ENCODE results near the gene NVL. TPM values are rescaled to one million over a fixed set of nuclear protein-coding genes. Genes with fewer than 3 reads are reported as not detected.
A peak's percentile ranks its signal among the peaks of the same experiment; 100 is the strongest.

The NVL gene
- total RNA-seq, 1 experiment from 2014 or later, result 33.4 TPM

GRCh38 chr1:224205438-224205840 lies 124.5 kb downstream of the NVL start (continued):
- TF ChIP-seq, protein P1, sequence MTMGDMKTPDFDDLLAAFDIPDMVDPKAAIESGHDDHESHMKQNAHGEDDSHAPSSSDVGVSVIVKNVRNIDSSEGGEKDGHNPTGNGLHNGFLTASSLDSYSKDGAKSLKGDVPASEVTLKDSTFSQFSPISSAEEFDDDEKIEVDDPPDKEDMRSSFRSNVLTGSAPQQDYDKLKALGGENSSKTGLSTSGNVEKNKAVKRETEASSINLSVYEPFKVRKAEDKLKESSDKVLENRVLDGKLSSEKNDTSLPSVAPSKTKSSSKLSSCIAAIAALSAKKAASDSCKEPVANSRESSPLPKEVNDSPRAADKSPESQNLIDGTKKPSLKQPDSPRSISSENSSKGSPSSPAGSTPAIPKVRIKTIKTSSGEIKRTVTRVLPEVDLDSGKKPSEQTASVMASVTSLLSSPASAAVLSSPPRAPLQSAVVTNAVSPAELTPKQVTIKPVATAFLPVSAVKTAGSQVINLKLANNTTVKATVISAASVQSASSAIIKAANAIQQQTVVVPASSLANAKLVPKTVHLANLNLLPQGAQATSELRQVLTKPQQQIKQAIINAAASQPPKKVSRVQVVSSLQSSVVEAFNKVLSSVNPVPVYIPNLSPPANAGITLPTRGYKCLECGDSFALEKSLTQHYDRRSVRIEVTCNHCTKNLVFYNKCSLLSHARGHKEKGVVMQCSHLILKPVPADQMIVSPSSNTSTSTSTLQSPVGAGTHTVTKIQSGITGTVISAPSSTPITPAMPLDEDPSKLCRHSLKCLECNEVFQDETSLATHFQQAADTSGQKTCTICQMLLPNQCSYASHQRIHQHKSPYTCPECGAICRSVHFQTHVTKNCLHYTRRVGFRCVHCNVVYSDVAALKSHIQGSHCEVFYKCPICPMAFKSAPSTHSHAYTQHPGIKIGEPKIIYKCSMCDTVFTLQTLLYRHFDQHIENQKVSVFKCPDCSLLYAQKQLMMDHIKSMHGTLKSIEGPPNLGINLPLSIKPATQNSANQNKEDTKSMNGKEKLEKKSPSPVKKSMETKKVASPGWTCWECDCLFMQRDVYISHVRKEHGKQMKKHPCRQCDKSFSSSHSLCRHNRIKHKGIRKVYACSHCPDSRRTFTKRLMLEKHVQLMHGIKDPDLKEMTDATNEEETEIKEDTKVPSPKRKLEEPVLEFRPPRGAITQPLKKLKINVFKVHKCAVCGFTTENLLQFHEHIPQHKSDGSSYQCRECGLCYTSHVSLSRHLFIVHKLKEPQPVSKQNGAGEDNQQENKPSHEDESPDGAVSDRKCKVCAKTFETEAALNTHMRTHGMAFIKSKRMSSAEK (CRISPR knock-in tag; IDR thresholded peaks at IDR 0.05; ENCODE audit: borderline replicate concordance), result no peak
- TF ChIP-seq CDX4 (CRISPR knock-in tag; IDR thresholded peaks at IDR 0.05; ENCODE audit: borderline replicate concordance) (no peak), IRF2 (CRISPR knock-in tag; IDR thresholded peaks at IDR 0.05; ENCODE audit: borderline replicate concordance, low read depth) (no peak), KAT7 (CRISPR knock-in tag; IDR thresholded peaks at IDR 0.05; ENCODE audit: borderline replicate concordance) (no peak), NFYB (CRISPR knock-in tag; conservative IDR thresholded peaks at IDR 0.05; ENCODE audit: low read depth) (no peak), HMGXB4 (CRISPR knock-in tag; IDR thresholded peaks at IDR 0.05) (no peak), PRRX2 (CRISPR knock-in tag; IDR thresholded peaks at IDR 0.05) (no peak), CREM (CRISPR knock-in tag; IDR thresholded peaks at IDR 0.05) (no peak), CBFB (CRISPR knock-in tag; IDR thresholded peaks at IDR 0.05; ENCODE audit: low read depth) (no peak), ATF3 (CRISPR knock-in tag; conservative IDR thresholded peaks at IDR 0.05) (no peak)

GRCh38 chr1:224203243-224204016 lies 126.5 kb downstream of the NVL start:
- no peaks in the 10 kb centered on the region for H3K9me3 Mint-ChIP-seq
- POLR2A ChIA-PET, result interaction anchor here (0.6 kb wide), 1 partner anchor 35 kb away, joined by 3 read pairs; no protein-coding TSS in a partner anchor

GRCh38 chr1:224201853-224202252 lies 128.1 kb downstream of the NVL start:
- no peaks in the 10 kb centered on the region for H3K36me3 Mint-ChIP-seq
- H3K4me1 Mint-ChIP-seq, result peaks cover 15% of the 10 kb centered on the region
- CTCF ChIA-PET, result no interaction called here
- DNase-seq (ENCODE audit: low spot score), result no peak
- H3K4me3 Mint-ChIP-seq, result no peak overlapping the region
- ATAC-seq, result no peak
- H3K9me3 Mint-ChIP-seq, result no peaks in the 10 kb centered on the region
- no peak overlapping the region for H3K27ac Mint-ChIP-seq
- no peaks in the 10 kb centered on the region for H3K27me3 Mint-ChIP-seq (ENCODE audit: low read depth)
- POLR2A ChIA-PET, result interaction anchor here (0.6 kb wide), 1 partner anchor 1535 kb away, joined by 6 read pairs; no protein-coding TSS in a partner anchor
- TF ChIP-seq TEAD1 (CRISPR knock-in tag; IDR thresholded peaks at IDR 0.05) (no peak), ARID4B (CRISPR knock-in tag; IDR thresholded peaks at IDR 0.05; ENCODE audit: borderline replicate concordance) (no peak), ZSCAN18 (CRISPR knock-in tag; IDR thresholded peaks at IDR 0.05) (no peak), MXD4 (CRISPR knock-in tag; IDR thresholded peaks at IDR 0.05; ENCODE audit: borderline replicate concordance) (no peak)

More at GRCh38 chr1:224203243-224204016, 126.5 kb downstream of the NVL start:
- Mint-ChIP-seq H3K4me3 (no peak overlapping the region), H3K36me3 (no peaks in the 10 kb centered on the region), H3K4me1 (peaks cover 15% of the 10 kb centered on the region), H3K27ac (0 out of 2 replicates have a peak overlapping the region, but pooled peaks have one; percentile 45), H3K27me3 (ENCODE audit: low read depth) (no peaks in the 10 kb centered on the region)
- DNase-seq (ENCODE audit: low spot score) (peak; percentile 35), ATAC-seq (peak; percentile 79)
- CTCF ChIA-PET, result no interaction called here
- TF ChIP-seq, protein P2, sequence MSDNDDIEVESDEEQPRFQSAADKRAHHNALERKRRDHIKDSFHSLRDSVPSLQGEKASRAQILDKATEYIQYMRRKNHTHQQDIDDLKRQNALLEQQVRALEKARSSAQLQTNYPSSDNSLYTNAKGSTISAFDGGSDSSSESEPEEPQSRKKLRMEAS (CRISPR knock-in tag; IDR thresholded peaks at IDR 0.05), result 0 out of 2 replicates have a peak, but pooled peaks have one; percentile 19
- TF ChIP-seq ZNF121 (CRISPR knock-in tag; IDR thresholded peaks at IDR 0.05), result 0 out of 2 replicates have a peak, but pooled peaks have one; percentile 5
- no peak for TF ChIP-seq ZNF219 (CRISPR knock-in tag; IDR thresholded peaks at IDR 0.05; ENCODE audit: borderline replicate concordance)

All from WTC11 (cell line).